ENCODE data around the gene DRC7.
"Not testable (repeated sequence)": the region's sequence is repeated elsewhere in the genome, so short reads cannot be mapped to it uniquely, and the experiment has no call there.

Gene DRC7

DNA sequence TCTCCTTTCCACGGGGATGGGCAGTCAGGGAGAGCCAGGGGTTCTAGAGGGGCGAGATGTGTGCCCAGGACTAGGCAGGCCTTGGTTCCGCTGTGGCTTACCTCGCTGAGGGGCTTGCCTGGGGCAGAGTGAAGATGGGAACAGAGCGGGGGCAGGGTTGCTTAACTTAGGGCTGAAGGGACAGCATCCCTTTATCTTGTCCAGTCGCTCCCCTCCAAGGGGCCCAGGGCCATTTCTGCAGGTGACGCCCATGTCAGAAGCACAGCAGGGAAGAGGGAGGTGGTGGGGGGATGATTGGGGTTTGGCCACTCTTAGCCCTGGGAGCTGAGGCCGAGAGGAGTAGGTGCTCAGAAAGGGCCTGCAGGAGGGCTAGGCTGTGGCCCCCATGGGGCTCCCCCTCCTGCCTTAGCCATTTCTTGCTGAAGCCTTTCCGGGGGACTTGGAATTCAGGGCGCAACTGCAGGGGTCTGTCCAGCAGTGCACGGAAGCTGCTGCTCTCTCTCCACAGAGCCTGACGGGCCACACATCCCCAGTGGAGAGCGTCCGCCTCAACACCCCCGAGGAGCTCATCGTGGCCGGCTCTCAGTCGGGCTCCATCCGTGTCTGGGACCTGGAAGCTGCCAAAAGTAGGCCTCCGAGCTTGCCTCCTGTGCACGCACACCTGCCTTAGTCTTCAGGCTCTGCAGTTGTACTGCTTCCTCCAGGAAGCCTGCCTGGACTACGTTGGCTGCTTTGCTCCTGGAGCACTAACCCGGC is 49.5 kb downstream of the DRC7 start:
- H3K27ac ChIP-seq, result no peak overlapping the region
- no peak overlapping the region for H3K4me3 ChIP-seq
- no peak for DNase-seq (ENCODE audit: low spot score)
- TF ChIP-seq, protein P1, sequence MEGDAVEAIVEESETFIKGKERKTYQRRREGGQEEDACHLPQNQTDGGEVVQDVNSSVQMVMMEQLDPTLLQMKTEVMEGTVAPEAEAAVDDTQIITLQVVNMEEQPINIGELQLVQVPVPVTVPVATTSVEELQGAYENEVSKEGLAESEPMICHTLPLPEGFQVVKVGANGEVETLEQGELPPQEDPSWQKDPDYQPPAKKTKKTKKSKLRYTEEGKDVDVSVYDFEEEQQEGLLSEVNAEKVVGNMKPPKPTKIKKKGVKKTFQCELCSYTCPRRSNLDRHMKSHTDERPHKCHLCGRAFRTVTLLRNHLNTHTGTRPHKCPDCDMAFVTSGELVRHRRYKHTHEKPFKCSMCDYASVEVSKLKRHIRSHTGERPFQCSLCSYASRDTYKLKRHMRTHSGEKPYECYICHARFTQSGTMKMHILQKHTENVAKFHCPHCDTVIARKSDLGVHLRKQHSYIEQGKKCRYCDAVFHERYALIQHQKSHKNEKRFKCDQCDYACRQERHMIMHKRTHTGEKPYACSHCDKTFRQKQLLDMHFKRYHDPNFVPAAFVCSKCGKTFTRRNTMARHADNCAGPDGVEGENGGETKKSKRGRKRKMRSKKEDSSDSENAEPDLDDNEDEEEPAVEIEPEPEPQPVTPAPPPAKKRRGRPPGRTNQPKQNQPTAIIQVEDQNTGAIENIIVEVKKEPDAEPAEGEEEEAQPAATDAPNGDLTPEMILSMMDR (IDR thresholded peaks at IDR 0.05), result no peak

DNA sequence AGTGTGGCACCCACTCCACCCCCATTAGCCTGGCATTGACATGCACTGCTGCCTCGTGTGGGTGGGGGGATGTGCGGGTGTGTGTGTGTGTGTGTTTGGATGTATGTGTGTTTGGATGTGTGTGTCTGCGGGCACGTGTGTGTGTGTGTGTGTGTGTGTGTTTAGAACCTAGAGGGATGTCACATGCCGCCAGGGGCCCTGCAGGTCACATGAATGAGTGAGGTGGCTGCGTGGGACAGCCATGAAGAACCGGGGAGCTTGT is 50.0 kb downstream of the DRC7 start:
- H3K4me3 ChIP-seq, result no peak overlapping the region
- no peak for DNase-seq (ENCODE audit: low spot score)
- TF ChIP-seq, protein P1 (IDR thresholded peaks at IDR 0.05), result no peak
- no peak overlapping the region for H3K27ac ChIP-seq

DNA sequence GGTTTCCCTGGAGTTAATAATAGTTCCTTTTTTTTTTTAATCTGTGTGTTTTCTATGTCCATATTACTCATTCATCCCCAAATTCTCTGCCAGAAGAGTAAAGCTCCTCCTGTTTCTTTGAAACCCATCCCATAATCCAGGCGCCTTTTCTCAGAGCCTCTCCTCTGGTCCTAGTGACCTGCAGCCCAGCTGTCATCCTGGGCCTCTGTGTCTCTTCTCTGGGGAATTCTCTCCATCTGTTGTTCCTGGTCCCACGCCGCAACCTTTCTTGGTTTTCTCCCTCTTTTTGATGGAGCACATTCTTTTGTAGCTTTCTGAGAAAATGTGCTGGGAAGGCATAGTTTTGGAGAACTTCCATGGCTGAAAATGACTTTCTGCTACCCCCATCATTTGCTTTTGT is 51.2 kb downstream of the DRC7 start:
- Histone ChIP-seq H3K4me3 (no peak overlapping the region), H3K27ac (no peak overlapping the region)
- no peak for DNase-seq (ENCODE audit: low spot score)
- TF ChIP-seq, protein P1 (IDR thresholded peaks at IDR 0.05), result no peak

DNA sequence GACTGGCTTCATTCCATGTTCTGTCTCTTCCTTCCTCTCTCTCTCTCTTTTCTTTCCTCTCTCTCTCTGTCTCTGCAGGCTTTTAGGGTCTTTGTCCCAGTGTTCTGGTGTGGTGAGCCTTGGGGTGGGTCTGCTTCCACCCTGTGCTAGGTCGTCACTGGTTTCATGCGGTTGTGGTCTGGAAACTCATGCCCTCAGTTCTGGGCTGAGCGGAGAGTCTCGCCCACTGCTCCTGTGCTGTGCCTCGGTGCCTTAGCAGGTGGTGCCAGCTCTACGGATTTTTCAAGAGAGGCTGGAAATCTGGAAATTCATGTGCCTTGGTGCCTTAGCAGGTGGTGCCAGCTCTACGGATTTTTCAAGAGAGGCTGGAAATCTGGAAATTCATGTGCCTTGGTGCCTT is 51.7 kb downstream of the DRC7 start:
- H3K4me3 ChIP-seq; DNase-seq (ENCODE audit: low spot score); H3K27ac ChIP-seq: not testable (repeated sequence)

DNA sequence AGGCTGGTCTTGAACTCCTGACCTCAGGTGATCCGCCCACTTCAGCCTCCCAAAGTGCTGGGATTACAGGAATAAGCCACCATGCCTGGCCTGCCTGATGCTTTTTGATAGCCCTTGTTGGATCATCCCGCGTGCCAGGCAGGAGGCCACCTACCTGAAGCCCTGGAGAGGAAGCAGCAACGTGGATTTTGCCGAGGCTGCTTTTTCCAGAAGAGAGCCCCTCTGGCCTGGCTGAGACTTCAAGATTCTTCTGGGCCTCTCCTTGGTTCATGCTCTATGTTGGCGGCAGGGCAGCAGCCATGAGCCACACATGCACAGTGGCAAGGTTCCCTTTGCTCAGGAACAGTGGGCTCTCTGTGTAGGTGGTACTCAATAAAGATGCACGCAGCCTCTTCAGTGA is 52.5 kb downstream of the DRC7 start:
- TF ChIP-seq, protein P1 (IDR thresholded peaks at IDR 0.05), result no peak
- H3K4me3 ChIP-seq, result no peak overlapping the region
- DNase-seq (ENCODE audit: low spot score), result no peak
- H3K27ac ChIP-seq, result no peak overlapping the region

DNA sequence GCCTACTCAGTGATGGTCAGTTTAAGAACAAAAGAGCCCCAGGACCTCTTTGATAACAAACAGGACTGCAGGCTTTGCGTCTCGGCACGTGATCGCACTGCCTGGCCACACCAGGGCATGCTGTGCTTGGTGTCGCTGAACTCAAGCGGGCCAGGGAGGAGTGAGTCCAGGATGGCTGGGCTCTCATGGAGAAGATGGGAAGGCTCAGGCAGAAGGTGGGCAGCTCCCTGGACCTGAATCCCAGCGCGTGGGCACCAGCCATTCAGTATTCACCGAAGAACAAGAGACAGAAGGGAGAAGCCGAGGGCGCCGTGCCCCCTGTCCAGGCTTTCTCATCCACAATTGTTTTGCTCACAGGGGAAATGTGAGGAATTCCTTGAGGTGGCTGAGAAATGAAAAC is 52.9 kb downstream of the DRC7 start:
- no peak overlapping the region for H3K27ac ChIP-seq
- H3K4me3 ChIP-seq, result no peak overlapping the region
- no peak for DNase-seq (ENCODE audit: low spot score)
- TF ChIP-seq, protein P1 (IDR thresholded peaks at IDR 0.05), result no peak

DNA sequence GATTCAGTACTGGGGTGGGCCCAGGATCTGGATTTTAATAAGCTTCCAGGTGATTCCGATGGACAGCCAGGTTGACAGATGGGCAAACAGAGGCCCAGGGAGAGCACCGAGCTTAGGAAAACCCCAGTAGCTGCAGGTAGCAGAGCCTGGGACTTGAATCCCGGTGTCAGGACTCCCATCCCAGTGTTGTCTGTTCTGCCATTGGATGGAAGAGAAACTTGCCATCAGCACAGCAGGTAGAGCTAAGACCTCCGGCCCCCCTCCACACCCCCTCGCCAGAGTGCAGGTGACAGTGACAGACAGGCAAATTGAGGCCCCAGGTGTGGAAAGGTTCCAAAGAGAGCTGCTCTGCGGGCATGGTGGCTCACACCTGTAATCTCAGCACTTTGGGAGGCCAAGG is 53.4 kb downstream of the DRC7 start:
- DNase-seq (ENCODE audit: low spot score), result no peak
- Histone ChIP-seq H3K27ac (no peak overlapping the region), H3K4me3 (no peak overlapping the region)
- TF ChIP-seq, protein P1 (IDR thresholded peaks at IDR 0.05), result no peak

DNA sequence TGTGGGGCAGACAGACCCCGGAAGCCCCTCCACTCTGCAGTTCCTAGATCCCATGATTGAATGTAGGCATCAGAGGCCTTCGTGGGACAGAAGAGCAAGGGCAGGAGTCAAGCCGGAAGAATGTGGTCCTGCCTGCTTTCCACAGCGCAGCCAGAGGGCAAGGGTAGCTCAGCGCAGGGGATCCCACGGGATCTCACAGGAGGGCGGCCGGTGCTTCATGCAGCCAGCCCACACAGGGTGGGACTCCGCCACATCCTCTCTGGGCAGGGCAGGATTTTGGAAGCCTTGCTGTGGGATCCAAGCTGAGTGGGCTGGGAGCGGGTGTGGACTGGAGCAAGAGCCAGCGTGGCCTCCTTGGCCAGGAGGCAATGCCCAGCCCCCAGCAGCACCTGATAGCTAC is 54.0 kb downstream of the DRC7 start:
- no peak overlapping the region for H3K4me3 ChIP-seq
- no peak overlapping the region for H3K27ac ChIP-seq
- TF ChIP-seq, protein P1 (IDR thresholded peaks at IDR 0.05), result no peak
- no peak for DNase-seq (ENCODE audit: low spot score)
